AG09309 (cell line): ENCODE data around the gene CDCA7L.

Source experiments
- DNase-seq: peaks from one replicate; pipeline ENCODE4 v3.0.0-alpha.2; 2010; ENCODE audit warnings: low read depth
- H3K4me3 ChIP-seq: 2 replicates; pipeline ENCODE4 v1.5.1; 2011; ENCODE audit warnings: mild to moderate bottlenecking, low read depth, low read length, moderate library complexity; ENCODE audit not compliant: control insufficient read depth
- TF ChIP-seq, protein P1 (sequence below): IDR thresholded peaks from 2 replicates; pipeline ENCODE4 v1.5.1; 2011; ENCODE audit warnings: mild to moderate bottlenecking, low read depth, low read length, inconsistent platforms; ENCODE audit not compliant: insufficient read depth, control insufficient read depth; ENCODE audit errors: missing control alignments

CDCA7L gene

DNA sequence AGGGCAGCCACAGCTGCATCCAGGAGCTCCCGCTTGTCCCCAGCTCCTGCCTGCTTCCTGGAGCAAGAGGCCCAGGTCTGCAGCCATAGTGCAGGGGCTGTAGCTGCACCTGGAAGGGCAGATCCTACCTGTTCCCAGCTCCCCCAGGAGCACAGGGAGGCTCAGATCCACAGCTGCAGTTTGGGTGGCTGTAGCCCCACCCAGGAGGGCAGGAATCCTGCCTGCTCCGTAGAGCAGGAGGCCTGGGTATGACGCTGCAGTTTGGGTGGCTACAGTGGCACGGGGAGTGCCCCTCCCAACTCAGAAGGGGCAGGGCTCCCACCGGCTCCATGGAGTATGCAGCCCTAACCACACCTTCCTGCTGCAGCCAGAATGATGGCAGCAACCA lies 26.7 kb upstream of the CDCA7L start:
- TF ChIP-seq, protein P1, sequence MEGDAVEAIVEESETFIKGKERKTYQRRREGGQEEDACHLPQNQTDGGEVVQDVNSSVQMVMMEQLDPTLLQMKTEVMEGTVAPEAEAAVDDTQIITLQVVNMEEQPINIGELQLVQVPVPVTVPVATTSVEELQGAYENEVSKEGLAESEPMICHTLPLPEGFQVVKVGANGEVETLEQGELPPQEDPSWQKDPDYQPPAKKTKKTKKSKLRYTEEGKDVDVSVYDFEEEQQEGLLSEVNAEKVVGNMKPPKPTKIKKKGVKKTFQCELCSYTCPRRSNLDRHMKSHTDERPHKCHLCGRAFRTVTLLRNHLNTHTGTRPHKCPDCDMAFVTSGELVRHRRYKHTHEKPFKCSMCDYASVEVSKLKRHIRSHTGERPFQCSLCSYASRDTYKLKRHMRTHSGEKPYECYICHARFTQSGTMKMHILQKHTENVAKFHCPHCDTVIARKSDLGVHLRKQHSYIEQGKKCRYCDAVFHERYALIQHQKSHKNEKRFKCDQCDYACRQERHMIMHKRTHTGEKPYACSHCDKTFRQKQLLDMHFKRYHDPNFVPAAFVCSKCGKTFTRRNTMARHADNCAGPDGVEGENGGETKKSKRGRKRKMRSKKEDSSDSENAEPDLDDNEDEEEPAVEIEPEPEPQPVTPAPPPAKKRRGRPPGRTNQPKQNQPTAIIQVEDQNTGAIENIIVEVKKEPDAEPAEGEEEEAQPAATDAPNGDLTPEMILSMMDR = no peak
- H3K4me3 ChIP-seq = no peak overlapping the region
- DNase-seq = no peak

DNA sequence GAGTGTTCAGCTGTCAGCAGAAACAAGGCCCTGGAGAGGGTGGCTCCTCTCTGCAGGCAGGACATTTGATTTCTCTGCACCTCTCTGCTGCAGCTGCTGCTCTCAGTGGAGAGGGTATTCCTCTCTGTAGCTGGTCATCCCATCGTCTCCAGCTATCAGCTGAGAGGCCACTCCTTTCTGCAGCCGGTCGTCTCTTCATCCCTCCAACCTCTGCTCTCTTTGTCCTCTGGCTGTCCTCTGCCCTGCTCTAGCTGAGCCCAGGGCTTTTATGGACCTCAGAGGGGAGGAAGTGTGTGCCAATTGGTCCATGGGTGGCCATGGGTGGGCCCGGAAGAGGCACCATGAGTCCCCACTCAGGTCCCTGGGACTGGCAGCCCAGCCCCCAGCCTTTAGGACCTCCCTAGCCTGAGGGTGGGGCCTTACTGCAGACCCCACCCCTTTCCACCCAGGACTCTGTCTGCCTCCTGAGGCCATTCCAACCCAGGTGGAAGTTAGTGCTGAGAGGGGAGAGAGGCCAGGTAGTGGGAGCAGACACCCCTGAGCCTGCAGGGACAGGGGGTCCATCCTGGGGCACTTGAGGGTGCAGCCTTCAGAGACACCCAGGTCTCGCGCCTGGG lies 26.2 kb upstream of the CDCA7L start:
- H3K4me3 ChIP-seq = no peak overlapping the region

DNA sequence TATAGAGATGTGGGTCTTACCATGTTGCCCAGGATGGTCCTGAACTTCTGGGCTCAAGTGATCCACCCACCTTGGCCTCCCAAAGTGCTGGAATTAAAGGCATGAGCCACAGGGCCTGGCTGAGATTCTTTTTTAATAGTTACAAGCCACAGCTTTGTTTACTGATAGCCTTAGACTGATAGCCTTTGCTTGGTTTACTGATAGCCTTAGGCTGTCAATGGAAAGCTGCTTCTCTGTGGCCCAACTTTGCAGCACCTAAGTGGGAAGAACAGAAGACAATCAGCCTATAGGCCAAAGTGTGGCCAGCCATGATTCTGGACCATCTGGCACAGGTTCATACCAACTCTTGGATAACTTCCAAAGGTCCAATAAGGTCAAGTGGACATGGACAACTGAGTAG lies 24.1 kb upstream of the CDCA7L start:
- DNase-seq = no peak
- H3K4me3 ChIP-seq = no peak overlapping the region
- TF ChIP-seq, protein P1 = no peak

More for the DNA sequence above, 26.2 kb upstream of the CDCA7L start:
- TF ChIP-seq, protein P1 = no peak
- no peak for DNase-seq

DNA sequence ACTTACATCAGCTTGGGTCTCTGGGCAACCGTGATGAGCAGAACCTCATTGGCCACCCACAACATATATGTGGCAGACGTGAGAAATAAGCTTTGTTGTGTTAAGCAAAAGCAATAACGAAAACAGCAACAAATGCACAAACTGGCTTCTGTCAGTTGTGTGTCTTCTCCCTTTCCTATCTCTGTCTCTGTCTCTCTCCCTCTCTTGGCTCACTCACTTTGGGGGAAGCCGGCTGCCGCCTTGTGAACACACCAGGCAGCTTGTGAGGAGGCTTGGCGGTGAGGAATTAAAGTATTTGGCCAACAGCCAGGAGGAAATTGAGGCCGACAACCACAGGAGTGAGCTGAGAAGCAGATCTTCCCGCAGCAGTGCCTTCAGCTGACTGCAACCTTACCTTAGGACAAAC lies 21.9 kb upstream of the CDCA7L start:
- no peak for DNase-seq
- no peak overlapping the region for H3K4me3 ChIP-seq
- TF ChIP-seq, protein P1 = no peak

DNA sequence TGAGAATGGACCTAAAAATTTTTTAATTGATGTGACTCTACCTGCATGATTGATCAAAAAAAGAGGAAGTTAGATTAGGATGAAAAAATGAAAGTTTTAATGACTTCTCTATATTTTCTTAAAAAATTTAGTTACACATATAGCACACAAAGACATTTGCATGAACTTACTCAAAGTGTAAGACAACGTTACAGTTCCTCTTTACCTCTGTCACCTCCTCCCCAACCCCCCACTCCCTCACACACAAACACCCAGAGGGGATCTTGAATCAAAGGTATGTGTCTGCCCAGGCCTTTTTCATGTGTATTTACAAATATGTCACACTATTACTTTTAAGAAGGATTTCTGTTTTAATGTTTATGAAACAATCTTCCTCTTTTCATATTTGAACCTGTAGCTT lies 20.6 kb upstream of the CDCA7L start:
- TF ChIP-seq, protein P1 = no peak
- DNase-seq = no peak
- H3K4me3 ChIP-seq = no peak overlapping the region

DNA sequence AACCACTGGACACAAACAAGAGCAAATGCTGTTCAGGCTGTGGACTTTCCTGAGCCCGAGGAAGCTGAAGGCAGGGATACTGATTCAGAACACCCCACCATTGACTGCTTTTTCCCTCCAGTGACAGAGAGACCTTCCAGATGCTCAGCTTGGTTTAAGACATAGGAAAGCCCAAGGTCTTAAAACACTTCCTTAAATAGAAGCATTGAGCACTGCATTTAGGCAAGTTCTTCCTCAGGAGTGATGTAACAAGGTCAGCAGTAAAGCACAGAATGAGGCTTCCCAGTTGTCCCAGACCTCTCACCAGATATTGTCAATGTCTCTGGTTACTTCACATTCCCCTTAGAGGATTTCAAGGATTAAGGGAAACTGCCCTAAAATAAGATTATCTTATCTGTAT lies 19.6 kb upstream of the CDCA7L start:
- TF ChIP-seq, protein P1 = no peak
- DNase-seq = no peak
- no peak overlapping the region for H3K4me3 ChIP-seq

DNA sequence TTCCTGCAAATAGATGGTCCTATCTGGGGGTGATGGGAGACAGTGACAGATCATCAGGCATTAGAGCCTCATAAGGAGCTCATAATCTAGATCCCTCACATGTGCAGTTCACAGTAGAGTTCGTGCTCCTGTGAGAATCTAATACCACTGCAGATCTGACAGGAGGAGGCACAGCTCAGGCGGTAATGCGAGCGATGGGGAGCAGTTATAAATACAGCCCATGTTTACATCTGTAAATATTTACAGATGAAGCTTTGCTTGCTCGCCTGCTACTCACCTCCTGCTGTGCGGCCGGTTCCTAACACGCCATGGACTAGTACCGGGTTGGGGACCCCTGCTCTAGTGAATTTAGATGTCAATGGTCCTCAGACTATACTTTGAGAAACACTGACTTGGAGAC lies 17.0 kb upstream of the CDCA7L start:
- TF ChIP-seq, protein P1 = no peak
- H3K4me3 ChIP-seq = no peak overlapping the region
- DNase-seq = no peak
